ENCODE results near the gene RSPO4.

RSPO4 gene

DNA sequence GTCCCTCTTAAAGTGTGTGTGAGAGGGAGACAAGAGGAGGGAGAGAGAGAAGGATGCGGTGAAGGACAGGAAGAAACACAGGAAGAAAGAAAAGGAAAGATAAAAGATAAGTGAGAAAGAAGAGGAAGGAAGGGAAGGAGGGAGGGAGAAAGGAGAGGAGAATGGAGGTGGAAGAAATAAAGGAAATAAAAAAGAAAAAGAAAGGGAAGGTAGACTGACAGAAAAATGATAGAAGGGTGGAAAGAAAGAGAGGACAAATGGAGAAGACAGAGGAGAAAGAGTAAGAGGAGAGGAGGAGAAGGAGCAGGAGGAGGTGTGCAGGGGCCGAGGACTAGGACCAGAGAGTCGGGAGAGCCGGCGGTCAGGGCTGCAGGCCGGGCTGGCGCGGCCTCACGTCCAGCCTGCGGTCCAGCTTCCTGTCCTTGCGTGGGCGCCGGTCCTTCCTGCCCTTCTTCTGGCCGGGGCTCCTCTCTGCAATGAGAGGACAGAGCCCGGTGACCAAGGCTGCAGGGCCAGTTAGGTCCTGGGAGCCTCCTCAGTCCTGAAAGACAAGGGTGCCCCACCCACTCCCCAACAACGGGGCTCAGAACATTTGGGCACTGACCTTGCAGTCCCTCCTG lies 42.0 kb downstream of the RSPO4 start:
- peaks cover 14% of the 10 kb centered on the region for H3K27me3 ChIP-seq (ENCODE audit: control insufficient read depth, insufficient read depth, low read length)
- no peak overlapping the region for H3K27ac ChIP-seq (ENCODE audit: low read depth, low read length)
- H3K4me1 ChIP-seq (ENCODE audit: control insufficient read depth, insufficient read depth, low read length): no peaks in the 10 kb centered on the region
- H3K4me3 ChIP-seq (ENCODE audit: low read length): no peak overlapping the region
- no peak overlapping the region for H3K9ac ChIP-seq (ENCODE audit: low read length)
- H3K36me3 ChIP-seq (ENCODE audit: control insufficient read depth, insufficient read depth, low read length): no peaks in the 10 kb centered on the region

DNA sequence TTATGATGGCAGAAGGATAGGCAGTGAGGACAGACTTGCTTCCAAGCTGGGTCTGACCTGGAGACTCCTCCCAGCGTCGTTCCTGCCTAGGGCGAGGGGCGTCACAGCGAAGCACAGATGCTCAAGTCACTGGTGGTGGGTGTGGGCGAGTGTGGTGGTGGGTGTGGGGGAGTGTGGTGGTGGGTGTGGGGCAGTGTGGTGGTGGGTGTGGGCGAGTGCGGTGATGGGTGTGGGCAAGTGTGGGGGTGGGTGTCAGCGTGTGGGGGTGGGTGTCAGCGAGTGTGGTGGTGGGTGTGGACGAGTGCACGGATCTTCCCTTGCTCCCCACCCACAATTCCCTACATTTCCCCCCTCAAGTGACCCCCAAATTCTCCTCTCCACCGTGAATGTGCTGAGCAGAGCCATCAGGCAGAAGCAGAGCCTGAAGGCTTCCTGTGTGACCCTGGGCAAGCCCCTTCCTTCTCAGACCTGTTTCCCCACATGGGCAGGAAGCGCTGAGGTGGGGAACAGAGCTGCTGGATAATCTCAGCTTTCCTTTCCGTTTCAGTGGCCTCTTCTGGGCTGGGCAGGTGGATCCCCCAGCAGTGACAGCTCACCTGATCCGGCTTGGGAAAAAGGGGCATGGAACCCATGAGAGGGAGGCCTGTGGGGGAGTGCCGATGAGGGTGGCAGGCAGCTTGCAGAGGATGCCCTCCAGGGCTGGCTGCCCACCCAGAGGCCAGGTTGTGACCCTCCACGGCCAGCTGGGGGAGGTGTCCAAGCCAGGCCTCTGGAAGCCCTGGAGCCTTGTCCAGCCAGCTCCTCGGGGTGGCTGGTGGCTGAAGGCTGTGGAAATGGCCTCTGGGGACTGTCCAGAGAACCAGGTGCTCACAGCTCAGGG lies 42.9 kb downstream of the RSPO4 start:
- H3K4me3 ChIP-seq (ENCODE audit: low read length): no peak overlapping the region
- no peaks in the 10 kb centered on the region for H3K36me3 ChIP-seq (ENCODE audit: control insufficient read depth, insufficient read depth, low read length)
- H3K27me3 ChIP-seq (ENCODE audit: control insufficient read depth, insufficient read depth, low read length): peaks cover 14% of the 10 kb centered on the region
- no peak overlapping the region for H3K27ac ChIP-seq (ENCODE audit: low read depth, low read length)
- H3K9ac ChIP-seq (ENCODE audit: low read length): no peak overlapping the region
- no peaks in the 10 kb centered on the region for H3K4me1 ChIP-seq (ENCODE audit: control insufficient read depth, insufficient read depth, low read length)

DNA sequence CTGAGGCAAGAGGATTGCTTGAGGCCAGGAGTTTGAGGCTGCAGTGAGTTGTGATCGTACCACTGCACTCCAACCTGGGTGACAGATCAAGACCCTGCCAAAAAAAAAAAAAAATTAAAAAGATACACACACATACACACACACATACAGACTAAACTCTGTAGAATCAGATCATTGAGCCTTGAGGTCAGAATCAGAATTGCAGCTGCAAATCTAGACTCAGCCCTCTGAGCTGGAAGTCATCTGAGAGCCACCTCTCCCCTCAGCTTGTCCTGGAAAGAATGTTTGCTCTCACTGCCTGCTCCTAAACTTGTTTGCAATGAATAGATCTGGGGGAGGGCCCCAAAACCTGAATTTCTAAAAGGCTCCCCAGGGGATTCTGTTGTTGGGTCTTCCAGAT lies 44.6 kb downstream of the RSPO4 start:
- H3K27ac ChIP-seq (ENCODE audit: low read depth, low read length): no peak overlapping the region
- peaks cover 13% of the 10 kb centered on the region for H3K27me3 ChIP-seq (ENCODE audit: control insufficient read depth, insufficient read depth, low read length)
- H3K9ac ChIP-seq (ENCODE audit: low read length): no peak overlapping the region

DNA sequence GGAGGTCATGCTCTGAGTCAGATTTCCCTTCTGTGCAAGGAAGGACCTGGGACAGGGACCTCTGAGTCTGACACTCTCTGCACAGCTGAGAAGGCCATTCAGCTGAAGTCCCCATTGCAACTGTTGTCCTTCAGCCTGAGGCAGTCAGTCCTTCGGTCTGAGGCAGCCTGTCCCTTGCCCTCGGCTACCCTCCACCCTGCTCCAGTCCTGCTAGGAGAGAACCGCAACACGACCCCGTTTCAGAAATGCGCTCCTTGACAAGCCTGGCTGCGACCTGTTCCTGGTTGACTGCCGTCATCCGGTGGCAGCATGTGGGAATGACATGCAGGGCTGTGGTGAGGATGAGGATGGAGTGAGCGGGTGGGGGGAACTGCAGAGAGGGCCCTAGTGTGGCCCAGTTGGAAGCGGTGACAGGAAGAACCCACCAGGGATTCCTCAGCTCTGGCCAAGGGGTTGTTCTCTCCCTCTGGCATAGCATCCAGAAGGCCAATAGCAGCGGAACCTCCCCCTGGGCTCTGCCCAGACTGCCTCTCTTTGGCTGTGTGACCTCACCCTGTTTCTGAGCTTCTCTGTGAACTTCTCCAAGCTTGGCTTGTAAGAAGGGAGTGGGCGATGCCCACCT lies 45.7 kb downstream of the RSPO4 start:
- Histone ChIP-seq H3K4me1 (ENCODE audit: control insufficient read depth, insufficient read depth, low read length) (no peaks in the 10 kb centered on the region), H3K4me3 (ENCODE audit: low read length) (no peak overlapping the region), H3K36me3 (ENCODE audit: control insufficient read depth, insufficient read depth, low read length) (no peaks in the 10 kb centered on the region), H3K9ac (ENCODE audit: low read length) (no peak overlapping the region), H3K27me3 (ENCODE audit: control insufficient read depth, insufficient read depth, low read length) (peaks cover 10% of the 10 kb centered on the region), H3K27ac (ENCODE audit: low read depth, low read length) (no peak overlapping the region)

More for the DNA sequence above, 44.6 kb downstream of the RSPO4 start:
- Histone ChIP-seq H3K4me3 (ENCODE audit: low read length) (no peak overlapping the region), H3K4me1 (ENCODE audit: control insufficient read depth, insufficient read depth, low read length) (no peaks in the 10 kb centered on the region), H3K36me3 (ENCODE audit: control insufficient read depth, insufficient read depth, low read length) (no peaks in the 10 kb centered on the region)

DNA sequence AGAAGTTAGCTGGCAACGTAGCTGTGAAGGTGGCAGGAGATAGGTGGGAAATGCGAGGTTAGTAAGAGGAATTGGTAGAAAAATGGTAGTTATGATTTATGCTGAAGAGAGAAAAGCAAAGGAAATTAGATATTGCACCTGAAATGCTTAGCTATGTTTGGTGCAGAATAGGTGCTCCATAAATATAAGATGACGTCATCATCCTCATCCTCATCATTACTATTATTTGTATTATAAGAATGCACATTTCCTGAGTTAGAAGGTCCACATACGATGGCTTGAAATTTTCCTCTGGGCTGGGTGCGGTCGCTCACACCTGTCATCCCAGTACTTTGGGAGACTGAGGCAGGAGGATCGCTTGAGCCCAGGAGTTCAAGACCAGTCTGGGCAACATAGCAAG lies 46.5 kb downstream of the RSPO4 start:
- no peak overlapping the region for H3K4me3 ChIP-seq (ENCODE audit: low read length)
- H3K27me3 ChIP-seq (ENCODE audit: control insufficient read depth, insufficient read depth, low read length): peaks cover 10% of the 10 kb centered on the region
- no peaks in the 10 kb centered on the region for H3K36me3 ChIP-seq (ENCODE audit: control insufficient read depth, insufficient read depth, low read length)
- no peaks in the 10 kb centered on the region for H3K4me1 ChIP-seq (ENCODE audit: control insufficient read depth, insufficient read depth, low read length)
- no peak overlapping the region for H3K27ac ChIP-seq (ENCODE audit: low read depth, low read length)
- no peak overlapping the region for H3K9ac ChIP-seq (ENCODE audit: low read length)

DNA sequence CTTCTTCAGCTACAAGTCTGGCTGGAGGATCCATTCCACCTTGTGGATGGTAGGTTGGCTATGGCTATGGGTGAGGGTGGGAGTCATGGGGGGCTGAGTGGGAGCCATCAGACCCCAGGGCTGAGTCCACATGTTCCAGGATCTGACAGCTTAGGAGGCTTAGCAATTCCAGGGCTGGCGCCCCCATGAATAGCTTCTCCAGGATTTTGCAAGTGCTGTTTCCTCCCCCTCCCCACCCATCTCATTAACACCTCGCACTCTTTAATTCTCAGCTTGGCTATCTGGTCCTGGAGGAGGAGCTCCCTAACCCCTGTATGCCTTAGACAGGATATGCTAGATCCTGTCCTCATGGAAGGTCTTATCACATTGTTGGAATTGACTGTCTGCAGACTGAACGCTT lies 47.0 kb downstream of the RSPO4 start:
- Histone ChIP-seq H3K9ac (ENCODE audit: low read length) (no peak overlapping the region), H3K27me3 (ENCODE audit: control insufficient read depth, insufficient read depth, low read length) (peaks cover 10% of the 10 kb centered on the region), H3K27ac (ENCODE audit: low read depth, low read length) (no peak overlapping the region), H3K4me3 (ENCODE audit: low read length) (no peak overlapping the region), H3K36me3 (ENCODE audit: control insufficient read depth, insufficient read depth, low read length) (no peaks in the 10 kb centered on the region), H3K4me1 (ENCODE audit: control insufficient read depth, insufficient read depth, low read length) (no peaks in the 10 kb centered on the region)

DNA sequence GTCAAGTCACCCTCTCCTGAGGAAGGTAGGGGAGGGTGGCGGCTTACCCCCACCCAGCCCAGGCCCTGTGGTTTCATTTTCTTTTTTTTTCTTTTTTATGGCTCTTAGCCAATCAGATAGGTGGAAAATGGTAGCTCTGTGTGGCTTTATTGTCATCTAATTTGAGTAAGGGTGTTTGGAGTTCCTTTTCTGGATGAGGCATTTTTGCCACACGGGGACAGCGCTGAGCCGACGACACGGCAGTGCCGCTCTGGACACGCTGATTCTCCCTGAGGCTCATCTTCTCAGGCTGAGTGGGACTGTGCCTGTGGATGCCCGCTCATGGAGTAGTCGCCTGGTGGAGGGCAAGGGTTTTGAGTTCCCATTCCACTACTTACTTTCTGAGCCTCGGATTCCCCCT lies 48.4 kb downstream of the RSPO4 start:
- H3K9ac ChIP-seq (ENCODE audit: low read length): no peak overlapping the region
- no peaks in the 10 kb centered on the region for H3K4me1 ChIP-seq (ENCODE audit: control insufficient read depth, insufficient read depth, low read length)
- peaks cover 10% of the 10 kb centered on the region for H3K27me3 ChIP-seq (ENCODE audit: control insufficient read depth, insufficient read depth, low read length)
- H3K27ac ChIP-seq (ENCODE audit: low read depth, low read length): no peak overlapping the region
- no peak overlapping the region for H3K4me3 ChIP-seq (ENCODE audit: low read length)
- H3K36me3 ChIP-seq (ENCODE audit: control insufficient read depth, insufficient read depth, low read length): no peaks in the 10 kb centered on the region

DNA sequence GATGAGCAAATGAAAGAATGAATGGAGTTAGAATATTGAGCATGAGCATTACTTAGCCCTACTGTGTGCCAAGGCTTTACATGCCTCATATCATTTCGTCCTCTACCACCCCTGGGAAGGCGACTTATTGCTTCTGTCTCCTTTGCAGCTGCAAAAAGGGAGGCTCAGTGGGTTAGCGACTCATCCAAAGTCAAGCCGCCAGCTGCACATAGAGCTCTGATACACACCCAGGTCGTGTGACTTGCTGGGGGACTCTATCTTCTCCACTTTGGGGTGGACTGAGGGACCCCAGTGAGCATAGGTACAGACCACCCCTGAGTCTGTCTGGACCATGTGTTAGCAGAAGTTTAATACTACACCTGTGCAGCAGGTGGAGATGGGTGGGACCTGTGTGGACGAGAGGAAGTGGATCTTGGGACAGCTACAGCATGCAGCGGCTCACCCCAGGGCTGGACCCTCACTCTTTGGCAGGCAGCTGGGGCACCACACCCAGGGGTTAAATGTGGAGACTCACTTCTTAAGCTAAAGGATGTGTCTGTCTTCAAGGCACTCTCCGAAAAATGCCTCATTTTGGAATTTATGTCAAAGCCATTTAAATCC lies 49.8 kb downstream of the RSPO4 start:
- Histone ChIP-seq H3K27ac (ENCODE audit: low read depth, low read length) (no peak overlapping the region), H3K9ac (ENCODE audit: low read length) (no peak overlapping the region), H3K4me3 (ENCODE audit: low read length) (no peak overlapping the region), H3K36me3 (ENCODE audit: control insufficient read depth, insufficient read depth, low read length) (no peaks in the 10 kb centered on the region), H3K4me1 (ENCODE audit: control insufficient read depth, insufficient read depth, low read length) (no peaks in the 10 kb centered on the region), H3K27me3 (ENCODE audit: control insufficient read depth, insufficient read depth, low read length) (peaks cover 10% of the 10 kb centered on the region)

DNA sequence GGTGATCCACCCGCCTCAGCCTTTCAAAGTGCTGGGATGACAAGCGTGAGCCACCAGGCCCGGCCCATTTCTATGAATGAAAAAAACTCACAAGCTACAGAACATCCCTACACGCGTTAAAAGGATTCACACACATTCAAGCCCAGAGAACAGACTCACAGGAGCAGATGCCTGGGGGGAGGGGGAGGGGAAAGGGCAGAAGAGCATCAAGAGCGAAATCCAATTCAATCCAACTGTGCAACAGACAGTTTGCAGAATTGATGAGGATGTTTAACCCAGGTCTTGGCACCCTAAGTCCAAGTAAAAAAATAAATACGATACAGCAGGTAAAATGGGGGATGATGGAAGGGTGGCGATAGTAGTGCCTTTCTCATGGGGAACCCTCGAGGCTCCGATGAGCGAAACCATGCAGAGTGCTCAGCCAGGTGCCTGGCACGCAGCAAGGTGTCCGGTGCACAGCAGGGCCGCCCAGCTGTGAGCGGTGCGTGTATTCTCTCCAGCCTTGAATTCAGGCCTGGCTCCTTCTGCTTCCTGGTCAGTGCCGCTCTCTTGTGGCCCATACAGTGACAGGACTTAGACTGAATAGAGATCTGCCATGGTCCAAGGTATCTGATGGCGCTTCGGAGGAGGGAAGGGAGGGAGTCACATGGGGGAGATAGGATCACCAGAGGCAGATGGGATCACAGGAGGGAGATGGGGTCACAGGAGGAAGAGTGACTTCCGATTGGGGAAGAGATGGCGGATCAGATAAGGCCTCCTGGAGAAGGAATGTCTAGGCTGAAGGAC lies 50.5 kb downstream of the RSPO4 start:
- no peaks in the 10 kb centered on the region for H3K36me3 ChIP-seq (ENCODE audit: control insufficient read depth, insufficient read depth, low read length)
- H3K27ac ChIP-seq (ENCODE audit: low read depth, low read length): no peak overlapping the region
- no peaks in the 10 kb centered on the region for H3K4me1 ChIP-seq (ENCODE audit: control insufficient read depth, insufficient read depth, low read length)
- H3K27me3 ChIP-seq (ENCODE audit: control insufficient read depth, insufficient read depth, low read length): peaks cover 14% of the 10 kb centered on the region
- H3K4me3 ChIP-seq (ENCODE audit: low read length): no peak overlapping the region
- no peak overlapping the region for H3K9ac ChIP-seq (ENCODE audit: low read length)

DNA sequence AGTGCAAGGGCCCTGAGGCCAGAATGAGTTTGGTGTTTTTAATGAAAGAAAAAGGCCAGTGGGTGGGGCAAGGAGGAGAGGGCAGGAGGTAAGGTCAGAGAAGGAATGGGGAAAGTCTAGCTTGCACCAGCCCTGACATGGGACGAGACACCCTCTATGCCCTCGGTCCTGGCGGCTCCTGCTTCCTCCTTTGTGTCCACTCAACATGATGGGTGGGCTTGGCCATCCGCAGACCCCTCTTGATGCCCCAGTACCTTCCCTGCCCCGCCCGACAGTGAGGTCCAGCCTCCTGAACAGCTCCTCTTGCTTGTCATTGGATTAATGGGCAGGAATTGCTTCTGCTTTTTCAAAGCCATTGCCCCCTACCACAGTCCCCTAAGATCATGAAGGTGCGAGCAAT lies 52.4 kb downstream of the RSPO4 start:
- Histone ChIP-seq H3K36me3 (ENCODE audit: control insufficient read depth, insufficient read depth, low read length) (no peaks in the 10 kb centered on the region), H3K4me3 (ENCODE audit: low read length) (no peak overlapping the region), H3K27ac (ENCODE audit: low read depth, low read length) (no peak overlapping the region), H3K27me3 (ENCODE audit: control insufficient read depth, insufficient read depth, low read length) (peaks cover 4% of the 10 kb centered on the region), H3K9ac (ENCODE audit: low read length) (no peak overlapping the region), H3K4me1 (ENCODE audit: control insufficient read depth, insufficient read depth, low read length) (no peaks in the 10 kb centered on the region)

DNA sequence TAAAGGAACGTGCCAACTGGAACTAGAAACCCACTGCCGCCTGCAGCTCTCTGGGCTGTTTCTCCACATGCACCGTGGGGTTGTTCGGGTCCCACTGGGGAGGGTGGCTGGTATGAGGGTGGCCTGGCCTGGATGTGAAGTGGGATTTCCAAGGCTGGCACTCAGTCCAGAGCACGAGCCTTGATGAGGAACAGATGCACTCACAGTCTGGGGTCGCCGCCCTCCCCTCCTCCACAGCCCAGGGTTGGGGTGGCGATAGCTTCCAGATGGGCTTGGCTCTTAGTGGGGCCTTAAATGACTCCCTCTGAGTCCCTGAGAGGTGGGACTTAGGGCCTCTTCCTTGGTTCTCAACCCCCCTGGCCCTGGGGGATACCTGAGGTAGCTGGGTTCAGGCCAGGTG lies 55.3 kb downstream of the RSPO4 start:
- Histone ChIP-seq H3K36me3 (ENCODE audit: control insufficient read depth, insufficient read depth, low read length) (no peaks in the 10 kb centered on the region), H3K27me3 (ENCODE audit: control insufficient read depth, insufficient read depth, low read length) (peaks cover 4% of the 10 kb centered on the region), H3K9ac (ENCODE audit: low read length) (no peak overlapping the region), H3K27ac (ENCODE audit: low read depth, low read length) (no peak overlapping the region), H3K4me1 (ENCODE audit: control insufficient read depth, insufficient read depth, low read length) (no peaks in the 10 kb centered on the region), H3K4me3 (ENCODE audit: low read length) (no peak overlapping the region)

DNA sequence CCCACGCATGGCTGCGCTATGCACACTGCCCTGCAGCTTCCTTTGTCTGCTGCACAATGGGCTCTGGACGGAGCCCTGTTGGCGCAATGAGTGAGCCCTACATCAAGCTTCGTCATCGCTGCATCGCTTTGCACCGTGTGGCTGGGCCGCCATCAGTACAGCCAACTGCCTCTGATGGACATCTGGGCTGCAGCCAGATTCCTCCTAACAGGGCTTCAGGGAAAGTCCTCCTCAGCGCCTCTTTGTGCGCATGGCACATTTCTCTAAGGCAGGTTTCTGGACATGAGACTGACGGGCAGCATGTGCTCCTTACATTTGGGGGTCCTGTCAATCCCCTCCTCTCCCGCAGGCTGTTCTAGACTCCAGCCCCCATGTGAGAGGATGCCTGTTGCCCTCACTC lies 56.3 kb downstream of the RSPO4 start:
- Histone ChIP-seq H3K27ac (ENCODE audit: low read depth, low read length) (no peak overlapping the region), H3K4me3 (ENCODE audit: low read length) (no peak overlapping the region), H3K36me3 (ENCODE audit: control insufficient read depth, insufficient read depth, low read length) (no peaks in the 10 kb centered on the region), H3K4me1 (ENCODE audit: control insufficient read depth, insufficient read depth, low read length) (no peaks in the 10 kb centered on the region), H3K27me3 (ENCODE audit: control insufficient read depth, insufficient read depth, low read length) (peaks cover 4% of the 10 kb centered on the region), H3K9ac (ENCODE audit: low read length) (no peak overlapping the region)

All from rectal smooth muscle tissue (tissue), 1 donor.